ENCODE measurements around the gene SYT7. TPM values are rescaled to one million over a fixed set of nuclear protein-coding genes. Genes with fewer than 3 reads are reported as not detected.

The SYT7 gene
- total RNA-seq, 3 donors from 2014 or later: 0.35 to 0.66 (median 0.38) TPM

Other genes with a start within 250 kb of the SYT7 start
- gene DDB1, start 248.0 kb downstream of the SYT7 start, total RNA-seq: 100 to 1,000 TPM; 313 to 358 (median 327) TPM
- gene TKFC, start 247.8 kb downstream of the SYT7 start, total RNA-seq: 10 to 100 TPM; 50.8 to 51.4 (median 51.1) TPM
- gene CYB561A3, start 219.2 kb downstream of the SYT7 start, total RNA-seq: 10 to 100 TPM; 28.8 to 35.2 (median 33.3) TPM
- 10 to 100 TPM; 74.2 to 91.5 (median 81.2) TPM for gene TMEM138, start 218.7 kb downstream of the SYT7 start, total RNA-seq
- gene TMEM216, start 188.5 kb downstream of the SYT7 start, total RNA-seq: 10 to 100 TPM; 12.0 to 15.3 (median 14.0) TPM
- gene CPSF7, start 151.1 kb downstream of the SYT7 start, total RNA-seq: 100 to 1,000 TPM; 131 to 142 (median 138) TPM
- 10 to 100 TPM; 48.4 to 55.8 (median 49.3) TPM for gene SDHAF2, start 151.0 kb downstream of the SYT7 start, total RNA-seq
- gene LRRC10B, start 72.3 kb downstream of the SYT7 start, total RNA-seq: not detected
- gene DAGLA, start 99.3 kb upstream of the SYT7 start, total RNA-seq: under 1 TPM; 0.20 to 0.35 (median 0.21) TPM
- gene MYRF, start 171.6 kb upstream of the SYT7 start, total RNA-seq: 1 to 10 TPM in 1 of 3 donors, under 1 TPM in 2; 0.08 to 1.1 (median 0.24) TPM
- 100 to 1,000 TPM; 139 to 143 (median 142) TPM for gene TMEM258, start 211.5 kb upstream of the SYT7 start, total RNA-seq
- 100 to 1,000 TPM in 1 of 3 donors, 10 to 100 TPM in 2; 92.8 to 108 (median 94.2) TPM for gene FEN1, start 211.8 kb upstream of the SYT7 start, total RNA-seq
- 1 to 10 TPM; 2.1 to 3.5 (median 3.3) TPM for gene FADS1, start 235.9 kb upstream of the SYT7 start, total RNA-seq
- 1 to 10 TPM; 2.5 to 3.6 (median 3.1) TPM for gene FADS2, start 247.2 kb upstream of the SYT7 start, total RNA-seq